Daoy (cell line): ENCODE measurements around the gene DYNC2H1. TPM values are rescaled to one million over a fixed set of nuclear protein-coding genes. Genes with fewer than 3 reads are reported as not detected.
A peak's percentile ranks its signal among the peaks of the same experiment; 100 is the strongest.

Source experiments
- DNase-seq: peaks from one replicate; pipeline ENCODE4 v3.0.0-alpha.2; 2015; ENCODE audit warnings: low read depth
- total RNA-seq: library from RNA; depleted of rRNA; stranded (reverse); fragments of >200 nt; shearing (Covaris generic); gene quantifications from 2 replicates; pipeline ENCODE4 v1.2.3, GENCODE V29; 2014; rRNA removed

DYNC2H1 gene, protein sequence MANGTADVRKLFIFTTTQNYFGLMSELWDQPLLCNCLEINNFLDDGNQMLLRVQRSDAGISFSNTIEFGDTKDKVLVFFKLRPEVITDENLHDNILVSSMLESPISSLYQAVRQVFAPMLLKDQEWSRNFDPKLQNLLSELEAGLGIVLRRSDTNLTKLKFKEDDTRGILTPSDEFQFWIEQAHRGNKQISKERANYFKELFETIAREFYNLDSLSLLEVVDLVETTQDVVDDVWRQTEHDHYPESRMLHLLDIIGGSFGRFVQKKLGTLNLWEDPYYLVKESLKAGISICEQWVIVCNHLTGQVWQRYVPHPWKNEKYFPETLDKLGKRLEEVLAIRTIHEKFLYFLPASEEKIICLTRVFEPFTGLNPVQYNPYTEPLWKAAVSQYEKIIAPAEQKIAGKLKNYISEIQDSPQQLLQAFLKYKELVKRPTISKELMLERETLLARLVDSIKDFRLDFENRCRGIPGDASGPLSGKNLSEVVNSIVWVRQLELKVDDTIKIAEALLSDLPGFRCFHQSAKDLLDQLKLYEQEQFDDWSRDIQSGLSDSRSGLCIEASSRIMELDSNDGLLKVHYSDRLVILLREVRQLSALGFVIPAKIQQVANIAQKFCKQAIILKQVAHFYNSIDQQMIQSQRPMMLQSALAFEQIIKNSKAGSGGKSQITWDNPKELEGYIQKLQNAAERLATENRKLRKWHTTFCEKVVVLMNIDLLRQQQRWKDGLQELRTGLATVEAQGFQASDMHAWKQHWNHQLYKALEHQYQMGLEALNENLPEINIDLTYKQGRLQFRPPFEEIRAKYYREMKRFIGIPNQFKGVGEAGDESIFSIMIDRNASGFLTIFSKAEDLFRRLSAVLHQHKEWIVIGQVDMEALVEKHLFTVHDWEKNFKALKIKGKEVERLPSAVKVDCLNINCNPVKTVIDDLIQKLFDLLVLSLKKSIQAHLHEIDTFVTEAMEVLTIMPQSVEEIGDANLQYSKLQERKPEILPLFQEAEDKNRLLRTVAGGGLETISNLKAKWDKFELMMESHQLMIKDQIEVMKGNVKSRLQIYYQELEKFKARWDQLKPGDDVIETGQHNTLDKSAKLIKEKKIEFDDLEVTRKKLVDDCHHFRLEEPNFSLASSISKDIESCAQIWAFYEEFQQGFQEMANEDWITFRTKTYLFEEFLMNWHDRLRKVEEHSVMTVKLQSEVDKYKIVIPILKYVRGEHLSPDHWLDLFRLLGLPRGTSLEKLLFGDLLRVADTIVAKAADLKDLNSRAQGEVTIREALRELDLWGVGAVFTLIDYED (N-terminal part only)
- 9.6 and 14.1 TPM in 2 replicates for total RNA-seq

DNA sequence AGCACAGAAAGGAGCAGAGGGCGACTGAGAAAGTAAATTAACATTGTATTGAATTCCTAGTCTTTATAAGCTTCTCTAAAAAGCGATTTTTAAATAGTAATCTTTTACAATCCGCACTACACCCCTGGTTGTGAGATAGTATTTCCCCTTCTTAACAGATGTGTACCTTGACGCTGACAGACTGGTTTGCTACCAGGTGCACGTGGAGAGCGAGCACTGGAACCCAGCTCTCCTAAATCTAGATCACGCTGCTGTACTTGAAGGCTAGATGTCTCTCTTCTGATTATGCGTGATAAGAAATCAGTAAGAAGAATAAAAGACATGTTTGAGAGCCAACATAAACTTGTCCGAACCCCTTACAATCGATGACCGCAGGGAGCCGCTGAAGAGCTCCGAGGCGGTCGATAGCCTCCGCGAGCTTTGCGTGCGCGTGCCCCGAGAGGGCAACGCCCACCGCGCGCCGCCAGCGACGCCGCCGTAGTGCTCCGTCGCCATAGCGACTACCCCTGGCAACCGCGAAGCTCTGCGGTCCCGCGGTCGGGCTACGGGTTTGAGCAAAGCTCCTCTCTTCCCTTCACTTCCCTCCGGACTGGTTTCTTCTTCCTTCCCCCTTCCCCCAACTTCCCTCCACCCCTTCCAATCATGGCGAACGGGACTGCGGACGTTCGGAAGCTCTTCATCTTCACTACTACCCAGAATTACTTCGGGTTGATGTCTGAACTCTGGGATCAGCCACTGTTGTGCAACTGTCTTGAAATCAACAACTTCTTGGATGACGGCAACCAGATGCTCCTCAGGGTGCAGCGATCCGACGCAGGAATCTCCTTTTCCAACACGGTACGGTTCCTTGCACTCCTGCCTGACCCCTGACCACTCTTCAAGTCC is at the start of gene DYNC2H1:
Gene DYNC2H1, plus strand, starts transcription at position 494 of the 885 bp plus-strand sequence. Its CDS starts 149 bp downstream, at position 643.
- DNase-seq = peak; percentile 95

DNA sequence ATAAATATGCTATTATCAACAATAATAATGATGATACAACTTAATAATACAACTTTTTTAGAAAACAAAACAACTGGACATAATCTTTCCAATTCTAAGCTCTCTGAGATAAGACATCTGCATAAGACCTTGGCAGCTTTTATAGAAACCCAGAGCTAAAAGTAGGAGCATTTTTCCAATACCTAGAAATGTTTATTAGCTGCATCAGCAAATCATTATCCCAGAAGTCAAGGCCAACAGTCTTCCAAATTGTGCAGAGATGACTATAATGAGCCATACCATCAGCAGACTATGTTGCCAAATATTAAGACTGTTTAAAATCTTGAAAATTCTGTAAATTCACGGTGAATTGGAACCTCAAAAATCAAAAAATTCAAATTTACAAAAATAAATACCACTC is 47.6 kb upstream of the DYNC2H1 start:
- DNase-seq = no peak

DNA sequence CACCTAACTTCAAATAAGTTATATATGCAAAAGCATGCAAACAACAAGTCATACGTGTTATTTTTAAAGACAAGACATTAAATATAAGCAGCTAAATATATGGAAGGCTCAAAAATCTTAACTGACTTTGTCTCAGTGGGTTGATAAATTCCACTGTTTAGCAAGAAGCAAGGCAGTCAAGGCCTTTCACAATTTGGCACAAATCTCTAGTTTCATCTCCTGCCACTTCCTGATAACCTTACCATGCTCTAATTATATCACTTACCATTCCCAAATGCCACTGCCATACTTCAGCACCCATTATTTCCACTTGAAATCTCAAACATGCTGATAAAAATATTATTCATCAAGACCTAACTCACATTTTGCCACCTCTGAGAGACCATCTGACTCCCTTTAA is 42.1 kb upstream of the DYNC2H1 start:
- no peak for DNase-seq

DNA sequence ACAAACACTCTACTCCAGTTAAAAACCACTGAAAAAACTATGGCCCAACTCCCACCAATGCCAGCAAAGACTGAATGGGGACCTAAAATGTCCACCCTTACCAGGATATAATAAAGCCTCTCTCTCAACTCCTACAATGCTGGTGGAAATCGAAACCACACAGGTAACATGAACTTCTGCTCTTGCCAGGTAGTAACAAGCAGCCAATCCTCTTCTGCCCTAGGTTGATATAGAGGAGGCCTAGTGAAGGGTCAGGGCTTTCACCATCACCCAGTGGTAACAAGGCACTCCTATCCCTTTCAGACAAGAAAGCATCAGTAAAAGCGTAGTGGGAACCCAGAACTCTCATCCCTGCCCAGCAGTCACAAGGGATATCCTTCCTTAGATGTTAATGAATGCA is 39.9 kb upstream of the DYNC2H1 start:
- no peak for DNase-seq

DNA sequence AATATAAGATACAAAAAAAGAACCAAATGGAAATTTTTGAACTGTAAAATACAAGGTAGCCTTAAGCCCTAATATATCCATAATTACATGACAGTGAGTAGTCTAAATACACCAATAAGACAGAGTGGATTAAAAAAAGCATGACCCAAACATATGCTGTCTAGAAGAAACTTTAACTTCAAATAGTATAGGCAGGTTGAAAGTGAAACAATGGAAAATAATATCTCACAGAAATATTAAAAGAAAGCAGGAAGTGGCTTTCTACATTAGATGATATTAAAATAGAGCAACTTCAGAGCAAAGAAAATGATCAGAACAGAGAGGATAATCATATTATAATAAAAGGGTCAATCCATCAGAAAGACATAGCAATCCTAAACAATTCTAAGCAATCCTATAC is 39.1 kb upstream of the DYNC2H1 start:
- DNase-seq = no peak

DNA sequence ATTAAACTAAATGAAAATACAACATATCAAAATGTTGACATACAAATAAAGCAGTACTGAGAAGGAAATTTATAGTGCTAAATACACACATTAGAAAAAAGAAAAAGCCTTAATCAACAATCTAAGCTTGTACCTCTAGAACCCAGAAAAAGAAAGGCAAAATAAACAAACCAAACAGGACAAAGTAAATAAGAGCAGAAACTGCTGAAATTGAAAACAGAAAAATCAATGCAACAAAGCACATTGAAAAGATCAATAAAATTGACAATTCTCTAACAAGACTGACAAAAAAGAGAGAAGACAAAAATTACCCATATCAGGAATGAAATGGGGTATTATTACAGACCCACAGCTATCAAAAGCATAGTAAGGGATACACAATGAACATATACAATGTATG is 38.2 kb upstream of the DYNC2H1 start:
- DNase-seq = no peak

DNA sequence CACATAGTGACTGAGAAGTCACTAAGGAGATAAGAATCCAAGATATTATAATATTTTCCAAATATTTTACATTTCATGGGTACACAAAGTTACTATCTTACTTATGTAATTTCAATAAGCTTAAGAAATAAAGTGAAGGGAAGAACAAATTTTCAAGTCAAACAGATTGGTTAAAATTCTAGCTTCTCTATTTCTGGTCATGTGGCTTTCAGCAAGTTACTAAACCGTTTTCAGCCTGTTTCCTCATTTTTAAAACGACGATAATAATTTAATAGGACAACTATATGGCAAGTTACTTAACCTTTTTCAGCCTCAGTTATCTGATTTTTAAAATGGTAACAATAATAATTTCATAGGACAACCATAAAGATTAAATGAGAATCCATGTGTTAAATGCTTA is 32.9 kb upstream of the DYNC2H1 start:
- DNase-seq = no peak

DNA sequence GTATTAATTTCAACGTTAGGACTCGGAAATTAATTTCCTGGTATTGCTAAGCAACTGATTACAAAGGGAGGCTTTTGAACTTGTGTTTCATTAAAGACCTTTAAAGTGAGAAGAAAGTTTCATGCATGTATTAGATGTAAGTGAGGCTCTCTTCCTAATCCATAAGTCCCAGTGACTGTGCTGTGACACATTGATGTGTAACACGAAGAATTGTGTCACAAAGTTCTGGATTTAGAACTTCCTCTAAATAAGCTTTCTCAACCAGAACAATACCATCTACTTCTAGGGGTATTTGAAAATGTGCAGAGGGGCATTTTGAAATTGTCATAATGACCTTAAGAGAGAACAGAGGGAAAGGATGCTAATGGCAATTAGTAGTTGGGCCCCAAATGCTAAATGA is 31.7 kb upstream of the DYNC2H1 start:
- no peak for DNase-seq

DNA sequence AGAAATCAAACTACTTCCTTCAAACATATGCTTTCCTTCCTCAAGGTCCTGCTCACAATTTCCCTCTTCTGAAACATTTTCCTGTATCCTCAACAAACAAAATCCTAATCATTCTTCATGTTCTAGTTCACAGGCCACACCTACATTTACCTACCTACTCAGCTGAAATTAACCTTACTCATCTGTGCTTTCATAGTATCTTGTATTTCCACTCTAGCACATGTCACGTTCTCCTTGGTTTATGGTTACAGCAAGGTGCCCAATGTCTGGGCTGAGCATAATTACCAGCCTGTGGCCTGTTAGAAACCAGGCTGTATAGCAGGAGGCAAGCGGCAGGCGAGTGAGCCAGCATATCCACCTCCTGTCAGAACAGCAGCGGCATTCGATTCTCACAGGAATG is 30.5 kb upstream of the DYNC2H1 start:
- DNase-seq = no peak

DNA sequence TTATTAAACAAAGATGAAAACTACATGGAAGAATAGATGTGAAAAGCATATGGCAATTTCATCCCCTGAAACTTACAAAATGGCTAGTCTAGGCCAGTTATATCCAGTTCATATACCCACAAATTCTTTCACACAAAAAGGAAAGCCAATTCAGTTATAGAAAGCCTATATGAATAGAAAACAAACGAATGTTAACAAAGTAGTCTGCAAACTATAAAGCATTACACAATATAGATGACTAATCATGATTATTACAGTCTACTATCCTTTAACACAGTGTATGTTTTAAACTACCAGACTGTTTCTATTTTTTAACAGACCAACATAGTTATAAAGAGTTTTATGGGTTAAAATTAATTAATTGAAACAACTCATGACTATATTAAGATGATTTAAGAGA is 29.4 kb upstream of the DYNC2H1 start:
- no peak for DNase-seq

DNA sequence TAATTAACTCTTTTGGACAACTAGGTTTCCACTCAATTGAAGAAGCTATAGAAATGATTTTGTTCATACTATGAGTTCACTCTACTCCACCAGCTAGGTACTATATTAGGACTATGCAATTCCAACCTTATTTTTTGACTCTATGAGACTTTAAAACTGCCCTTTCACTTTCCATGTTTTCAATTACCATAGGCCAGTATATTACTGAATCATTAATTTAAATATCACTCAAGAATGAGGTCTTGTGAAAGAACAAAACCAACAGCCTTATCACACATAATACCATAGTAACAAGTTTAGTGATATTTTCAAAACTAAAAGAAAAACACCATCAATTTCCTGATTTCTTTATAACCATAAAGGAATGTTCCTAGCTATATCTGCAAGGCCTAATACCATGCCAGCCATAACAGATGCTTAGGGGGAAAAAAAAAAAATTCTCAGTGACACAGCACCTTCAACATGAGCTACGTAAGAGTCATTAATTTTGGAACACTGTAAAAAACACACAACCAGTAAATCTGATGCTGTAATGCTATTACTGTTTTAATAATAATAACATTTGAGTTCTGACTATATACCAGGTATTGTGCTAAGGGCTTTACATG is 23.4 kb upstream of the DYNC2H1 start:
- no peak for DNase-seq

DNA sequence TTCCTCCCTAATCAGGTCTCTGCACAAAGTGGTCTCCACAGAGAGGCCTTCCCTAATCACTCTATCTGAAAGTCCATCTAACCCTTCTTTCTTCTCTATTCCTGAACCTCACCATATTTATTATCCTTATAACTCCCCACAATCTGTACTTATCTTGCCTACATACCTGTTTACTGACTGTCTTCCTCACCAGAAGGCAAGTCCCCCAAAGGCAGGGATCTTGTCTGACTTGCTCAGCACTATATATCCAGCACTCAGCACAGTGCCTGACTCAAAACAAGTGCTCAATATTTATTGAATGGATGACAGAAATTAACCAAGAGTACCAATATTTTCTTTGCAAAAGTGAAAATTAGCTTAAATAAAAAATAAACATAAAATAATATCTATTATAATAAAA is 22.8 kb upstream of the DYNC2H1 start:
- no peak for DNase-seq

DNA sequence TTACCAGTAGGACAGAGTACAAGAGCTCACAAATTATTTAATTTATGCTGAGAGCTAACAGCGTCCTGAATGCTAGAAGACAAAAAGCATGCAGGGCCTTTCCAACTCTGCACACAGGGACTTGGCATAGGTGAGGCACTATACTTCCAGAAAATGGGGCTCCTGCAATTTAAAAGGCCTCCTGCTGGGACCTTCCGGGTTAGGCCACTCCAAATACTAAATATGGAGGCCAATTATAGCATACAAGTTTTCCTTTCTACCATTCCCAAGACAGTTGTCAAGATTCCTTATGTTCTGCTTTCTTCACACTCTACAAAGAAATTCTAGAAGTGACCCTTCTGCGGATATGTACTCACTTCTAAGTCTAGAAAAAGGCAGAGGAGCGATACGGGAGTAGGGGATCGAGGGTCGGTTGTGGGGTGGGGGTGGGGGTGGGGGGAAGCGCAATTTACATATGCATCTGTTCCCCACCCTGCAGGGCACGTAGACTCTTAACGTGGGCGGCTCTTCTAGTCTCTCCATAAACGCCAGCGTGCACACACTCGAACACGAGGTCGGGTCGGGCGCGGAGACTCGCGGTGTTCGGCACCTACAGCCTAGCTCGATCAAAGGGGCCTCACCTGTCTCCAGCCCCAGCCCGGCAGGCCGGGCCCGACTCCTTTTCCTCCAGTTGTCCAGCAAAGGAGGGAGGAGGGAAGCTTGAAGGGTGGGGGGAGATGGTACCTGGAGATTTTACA is 18.0 kb upstream of the DYNC2H1 start:
- DNase-seq = peak; percentile 37

DNA sequence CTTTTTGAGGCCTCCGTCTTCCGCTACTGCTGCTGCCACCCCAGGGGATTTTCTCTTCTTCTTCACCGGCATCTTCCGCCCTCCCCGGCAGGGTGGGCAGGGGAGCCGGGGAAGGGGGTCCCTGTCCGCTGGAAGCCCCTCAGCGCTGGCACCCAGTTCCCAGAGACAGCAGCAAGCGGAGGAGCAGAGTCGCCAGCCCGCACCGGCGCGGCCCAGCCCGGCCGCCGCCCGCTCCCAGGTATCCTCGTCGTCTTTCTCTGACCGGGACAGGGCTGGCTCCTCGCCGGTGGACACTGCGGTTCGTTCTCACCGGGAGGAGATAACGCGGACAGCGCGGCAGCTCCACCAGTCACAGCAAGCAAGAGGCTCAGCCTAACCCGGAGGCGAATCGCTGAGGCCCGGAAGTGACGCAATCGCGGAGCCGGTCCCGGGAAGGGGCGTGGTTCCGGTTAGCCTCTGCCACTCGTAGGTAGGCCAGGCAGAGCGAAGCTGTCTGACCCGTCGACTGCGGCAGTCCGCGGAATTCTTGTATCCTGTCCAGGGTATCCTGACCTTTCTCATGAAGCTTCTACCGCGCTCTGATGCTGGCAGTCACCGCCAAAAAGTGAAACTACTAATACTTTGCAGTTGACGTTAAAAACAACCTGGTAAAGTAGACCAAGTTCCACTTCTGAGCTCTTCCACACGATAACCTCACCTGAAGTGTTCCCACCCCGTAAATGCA is 17.3 kb upstream of the DYNC2H1 start, which contains the start of gene DCUN1D5:
Gene DCUN1D5, minus strand, starts transcription at position 360 of the 724 bp plus-strand sequence. Its CDS starts 288 bp downstream, at position 72.
- DNase-seq = peak; percentile 96

DNA sequence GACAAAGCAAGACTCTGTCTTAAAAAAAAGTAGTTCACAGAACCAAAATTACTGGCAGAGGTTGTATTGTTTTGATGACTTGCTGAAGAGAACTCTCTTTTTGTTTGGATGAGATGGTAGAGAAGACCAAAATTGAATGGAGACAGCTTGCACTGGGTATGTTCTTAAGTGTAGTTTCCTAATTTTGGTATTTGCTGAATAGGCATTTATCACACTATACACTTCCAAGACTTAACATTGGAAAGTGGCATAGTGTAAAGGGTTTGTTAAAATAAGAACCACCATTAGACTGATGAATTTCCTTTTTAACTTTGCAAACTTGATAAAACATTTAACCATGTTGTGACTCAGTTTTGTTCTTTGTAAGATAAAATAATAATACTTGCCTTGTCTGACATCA is 11.9 kb upstream of the DYNC2H1 start:
- DNase-seq = no peak

DNA sequence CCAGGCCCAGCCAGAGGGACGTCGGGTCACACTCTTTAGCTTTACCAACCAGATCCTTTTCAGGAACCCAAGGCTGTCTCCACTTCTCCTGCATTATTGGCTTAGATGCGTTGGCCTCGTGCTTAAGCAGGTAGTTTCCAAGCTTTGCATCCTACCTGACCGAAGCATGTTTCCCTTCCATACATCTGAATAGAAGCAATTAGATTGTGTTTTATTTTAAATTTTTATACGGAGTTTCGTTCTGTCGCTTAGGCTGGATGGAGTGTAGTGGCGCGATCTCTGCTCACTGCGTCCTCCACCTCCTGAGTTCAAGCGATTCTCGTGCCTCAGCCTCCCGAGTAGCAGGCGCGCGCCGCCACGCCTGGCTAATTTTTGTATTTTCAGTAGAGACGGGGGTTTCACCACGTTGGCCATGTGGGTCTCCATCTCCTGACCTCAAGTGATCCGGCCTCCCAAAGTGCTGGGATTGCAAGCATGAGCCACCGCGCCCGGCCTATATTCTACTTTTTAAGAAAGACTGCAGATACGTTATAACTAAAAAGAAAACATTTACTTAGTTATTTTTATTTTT is 677 bp downstream of the DYNC2H1 start:
- peak; percentile 23 for DNase-seq

DNA sequence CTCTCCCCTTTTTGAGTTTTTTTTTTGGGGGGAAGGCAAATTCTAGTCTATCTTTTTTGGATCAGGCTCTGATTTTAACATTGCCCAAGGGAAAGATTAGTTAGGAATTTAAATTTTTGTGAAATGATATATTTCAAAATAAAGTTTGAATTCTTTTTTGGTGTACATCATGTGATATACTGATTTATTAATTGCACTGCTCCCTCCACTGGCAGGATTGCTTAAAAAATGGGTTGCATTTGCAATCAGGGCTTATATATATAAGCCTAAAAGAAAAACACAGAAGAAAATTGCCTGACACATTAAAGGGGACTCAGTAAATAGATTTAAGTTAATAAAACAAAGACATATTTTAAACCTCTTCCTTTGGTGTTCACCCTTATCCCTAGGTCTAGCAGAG is 1.2 kb downstream of the DYNC2H1 start:
- DNase-seq = no peak

DNA sequence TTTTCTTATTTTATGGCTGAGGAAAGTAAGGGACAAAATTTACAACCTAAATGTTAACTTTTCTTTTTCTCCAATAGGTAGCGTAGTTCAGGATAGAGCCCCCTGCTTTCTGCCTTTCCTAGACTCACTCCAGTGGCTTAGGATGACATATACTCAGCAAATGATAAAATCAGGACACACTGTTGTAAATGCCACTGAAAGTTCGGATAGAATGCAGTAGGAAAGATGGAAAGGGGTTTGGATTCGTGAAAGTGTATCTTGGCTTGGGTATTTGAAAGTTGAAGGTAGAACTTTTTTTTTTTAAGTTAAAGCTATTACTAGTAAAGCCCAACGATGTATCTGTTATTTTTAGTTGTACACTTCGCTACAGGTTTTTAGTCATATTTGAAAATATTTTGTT is 2.2 kb downstream of the DYNC2H1 start:
- no peak for DNase-seq

DNA sequence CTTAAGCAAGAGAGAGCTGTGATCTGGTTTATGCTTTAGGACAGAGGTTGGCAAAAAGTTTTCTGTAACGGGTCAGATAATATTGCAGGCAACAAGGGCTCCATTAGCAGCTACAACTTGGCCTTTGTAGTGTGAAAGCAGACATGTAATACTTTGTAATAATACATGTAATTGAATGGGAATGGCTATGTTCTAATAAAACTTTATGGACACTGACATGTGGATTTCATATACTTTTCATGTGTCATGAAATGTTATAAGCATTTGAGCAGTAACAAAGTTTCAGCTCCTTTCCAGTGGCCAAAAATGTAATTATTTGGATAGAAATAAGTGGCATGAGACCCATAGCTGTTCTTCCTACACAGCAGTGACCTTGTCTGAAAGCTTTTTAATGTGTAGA is 3.1 kb downstream of the DYNC2H1 start:
- DNase-seq = no peak
